ENCODE measurements around the gene GTPBP8.
"Not testable (repeated sequence)": the region's sequence is repeated elsewhere in the genome, so short reads cannot be mapped to it uniquely, and the experiment has no call there.

GTPBP8 gene

DNA sequence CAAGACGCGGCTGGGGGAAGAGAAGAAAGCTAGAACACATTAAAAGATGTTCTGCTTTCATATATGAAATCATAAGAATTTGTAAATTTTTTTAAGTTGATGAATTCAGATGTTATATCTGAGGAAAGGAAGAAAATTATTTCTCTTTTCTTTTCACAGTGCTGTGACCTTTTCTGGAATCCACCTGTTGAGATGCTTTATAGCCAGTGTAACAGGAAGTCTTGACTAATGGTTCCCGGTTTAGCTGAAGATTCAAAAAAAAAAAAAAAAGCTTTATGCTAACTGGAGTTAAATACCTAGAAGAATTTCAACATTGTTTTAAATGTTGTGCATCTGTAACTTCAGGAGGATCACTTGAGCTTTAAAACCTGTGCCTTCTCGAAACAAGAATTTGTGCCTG lies 9.9 kb downstream of the GTPBP8 start:
- DNase-seq (ENCODE audit: low spot score), result no peak

GRCh38 chr3:113002037-113002436 lies 11.3 kb downstream of the GTPBP8 start:
- no peak for DNase-seq (ENCODE audit: low spot score)

DNA sequence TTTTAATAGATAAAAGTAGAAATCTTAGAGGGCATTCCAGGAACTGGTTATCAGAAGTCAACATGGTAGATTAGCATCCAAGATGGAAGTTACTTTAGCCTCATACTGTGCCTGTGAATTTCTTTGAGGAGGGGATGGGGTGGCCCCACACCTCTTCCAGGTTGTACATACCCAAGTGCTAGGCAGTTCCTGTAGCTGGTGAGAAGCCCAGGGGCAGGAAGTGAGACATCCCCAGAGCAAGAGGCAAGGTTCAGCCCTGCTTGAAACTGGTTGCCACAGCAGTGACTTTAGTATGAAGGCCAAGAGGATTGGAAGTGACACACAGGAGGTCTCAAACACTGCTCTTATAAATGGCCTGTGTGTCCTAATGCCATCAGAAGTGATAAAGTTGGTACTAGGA lies 11.9 kb downstream of the GTPBP8 start:
- peak; percentile 60 for DNase-seq (ENCODE audit: low spot score)

DNA sequence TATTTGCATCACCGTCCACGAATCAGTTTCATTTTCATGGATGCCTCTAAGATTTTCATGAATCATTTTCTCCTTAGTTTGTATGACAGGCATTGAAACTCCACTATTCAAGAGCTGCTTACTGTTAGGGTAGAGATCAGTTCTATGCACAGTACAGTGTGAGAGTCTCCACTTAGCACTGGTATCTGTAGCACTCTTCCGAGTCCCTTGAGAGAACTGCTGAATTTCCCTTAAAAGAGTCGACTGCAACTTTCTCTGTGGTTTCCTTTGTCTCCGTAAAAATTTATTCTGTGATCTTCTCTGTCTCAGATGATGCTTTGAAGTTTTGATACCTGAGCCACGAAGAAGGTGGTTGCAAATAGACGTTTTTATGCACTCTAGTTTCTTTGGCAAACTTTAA lies 14.8 kb downstream of the GTPBP8 start:
- peak; percentile 63 for DNase-seq (ENCODE audit: low spot score)

DNA sequence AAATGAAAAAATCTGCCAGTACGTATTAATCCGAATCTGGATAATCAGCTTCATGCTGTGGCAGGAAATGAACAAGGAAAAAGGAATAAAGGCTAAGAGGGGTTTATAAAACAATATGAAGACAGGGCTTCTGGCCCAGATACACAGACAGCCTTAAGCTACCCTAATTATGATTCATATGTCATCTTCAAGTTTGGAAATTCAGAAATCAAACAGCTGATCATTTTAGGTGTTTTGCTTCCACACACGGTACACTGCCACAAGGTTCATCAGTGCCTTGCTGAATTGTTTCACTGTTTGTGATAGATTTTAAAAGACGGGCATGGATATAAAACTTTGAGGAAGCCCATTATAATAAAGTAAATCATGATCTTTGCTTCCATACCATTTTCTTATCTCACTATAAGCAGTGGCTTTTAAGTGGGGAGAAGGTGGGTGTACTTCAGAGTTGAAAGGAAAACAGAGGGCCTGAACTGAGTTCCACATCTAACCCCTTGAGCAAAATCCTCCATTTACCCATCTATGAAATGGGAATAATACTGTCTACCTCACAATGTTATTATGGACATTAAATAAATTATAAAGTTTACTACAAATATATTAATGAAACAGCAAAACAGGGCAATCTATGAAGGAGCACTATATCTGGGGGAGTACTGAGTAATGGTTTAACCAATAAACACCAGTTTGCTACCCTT lies 15.7 kb downstream of the GTPBP8 start:
- no peak for DNase-seq (ENCODE audit: low spot score)

- no peak for DNase-seq (ENCODE audit: low spot score)
These were observed 17.3 kb downstream of the GTPBP8 start for GRCh38 chr3:113008117-113008516.

GRCh38 chr3:113013593-113013992 lies 22.8 kb downstream of the GTPBP8 start:
- no peak for DNase-seq (ENCODE audit: low spot score)

- DNase-seq (ENCODE audit: low spot score), result peak; percentile 7
These were observed 27.9 kb downstream of the GTPBP8 start for GRCh38 chr3:113018536-113019181.

DNA sequence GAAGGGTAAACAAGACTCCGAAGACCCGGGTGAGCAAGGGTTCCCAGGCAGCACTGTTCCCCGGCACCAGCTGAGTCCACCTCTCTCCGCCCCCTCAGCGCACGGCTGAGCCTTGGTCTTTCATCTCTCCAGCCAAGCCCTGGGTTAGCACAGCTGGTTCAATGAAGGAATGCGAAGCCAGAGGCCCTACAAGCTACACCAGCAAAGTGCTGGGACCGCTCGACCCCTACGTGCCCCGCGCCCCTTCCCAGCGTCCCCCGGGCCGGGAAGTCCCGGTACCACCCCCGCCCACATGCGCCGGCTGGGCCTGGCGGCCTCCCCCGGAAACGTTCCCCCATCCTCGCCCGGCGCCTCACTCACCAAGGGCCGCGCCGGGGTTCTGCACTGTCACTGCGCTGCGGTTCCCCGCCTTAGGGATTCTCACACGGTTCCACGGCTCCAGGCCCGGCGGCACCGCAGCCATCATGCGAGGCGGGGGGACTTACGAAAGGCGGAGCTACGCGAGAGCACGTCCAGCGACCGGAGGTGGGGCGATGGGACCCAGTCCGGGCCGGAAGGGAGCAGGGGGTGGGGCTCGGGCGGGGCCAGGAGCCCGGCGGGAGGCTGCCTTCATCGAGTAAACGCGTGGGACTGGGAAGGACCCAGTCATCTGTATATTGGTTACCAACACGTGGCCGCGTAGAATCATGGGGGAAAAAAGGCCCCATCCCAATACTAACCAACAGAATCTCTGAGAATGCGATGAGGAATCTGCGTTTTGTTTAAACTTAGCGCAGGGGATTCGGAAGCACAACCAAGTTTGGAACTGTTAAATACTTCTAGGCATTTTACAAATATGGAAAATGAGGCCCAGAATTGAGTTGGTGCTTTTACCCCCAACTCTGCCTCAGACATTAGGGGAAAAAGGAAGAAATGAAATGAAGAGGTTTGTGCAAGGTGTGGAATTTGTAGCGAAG lies 28.7 kb downstream of the GTPBP8 start:
- DNase-seq (ENCODE audit: low spot score), result peak; percentile 84

- DNase-seq (ENCODE audit: low spot score), result no peak
These were observed 30.7 kb downstream of the GTPBP8 start for GRCh38 chr3:113021471-113021870.

GRCh38 chr3:113034011-113034410 lies 43.2 kb downstream of the GTPBP8 start:
- no peak for DNase-seq (ENCODE audit: low spot score)

GRCh38 chr3:113035387-113035982 lies 44.7 kb downstream of the GTPBP8 start:
- peak; percentile 65 for DNase-seq (ENCODE audit: low spot score)

DNA sequence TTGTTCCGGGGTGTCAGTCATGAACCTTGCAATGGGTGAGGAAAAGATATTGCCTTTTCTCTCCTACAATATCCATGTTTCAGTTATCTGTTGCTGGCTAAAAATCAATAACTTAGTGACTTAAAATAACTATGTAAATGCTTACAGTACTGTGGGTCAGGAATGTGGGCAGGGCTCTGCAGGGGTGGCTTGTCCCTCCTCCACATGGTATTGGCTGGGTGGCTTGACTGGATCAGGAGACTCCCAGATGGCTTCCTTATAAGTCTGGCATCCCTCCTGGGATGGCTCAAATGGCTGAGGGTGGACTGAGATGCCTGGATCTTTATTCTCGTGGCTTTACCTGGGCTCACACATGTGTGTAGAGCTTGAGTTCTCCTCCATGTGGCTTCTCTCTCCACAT lies 47.5 kb downstream of the GTPBP8 start:
- DNase-seq (ENCODE audit: low spot score), result no peak

GRCh38 chr3:113039546-113039945 lies 48.8 kb downstream of the GTPBP8 start:
- no peak for DNase-seq (ENCODE audit: low spot score)

GRCh38 chr3:113040231-113040630 lies 49.4 kb downstream of the GTPBP8 start:
- DNase-seq (ENCODE audit: low spot score), result no peak

- no peak for DNase-seq (ENCODE audit: low spot score)
These were observed 52.9 kb downstream of the GTPBP8 start for GRCh38 chr3:113043686-113044085.

DNA sequence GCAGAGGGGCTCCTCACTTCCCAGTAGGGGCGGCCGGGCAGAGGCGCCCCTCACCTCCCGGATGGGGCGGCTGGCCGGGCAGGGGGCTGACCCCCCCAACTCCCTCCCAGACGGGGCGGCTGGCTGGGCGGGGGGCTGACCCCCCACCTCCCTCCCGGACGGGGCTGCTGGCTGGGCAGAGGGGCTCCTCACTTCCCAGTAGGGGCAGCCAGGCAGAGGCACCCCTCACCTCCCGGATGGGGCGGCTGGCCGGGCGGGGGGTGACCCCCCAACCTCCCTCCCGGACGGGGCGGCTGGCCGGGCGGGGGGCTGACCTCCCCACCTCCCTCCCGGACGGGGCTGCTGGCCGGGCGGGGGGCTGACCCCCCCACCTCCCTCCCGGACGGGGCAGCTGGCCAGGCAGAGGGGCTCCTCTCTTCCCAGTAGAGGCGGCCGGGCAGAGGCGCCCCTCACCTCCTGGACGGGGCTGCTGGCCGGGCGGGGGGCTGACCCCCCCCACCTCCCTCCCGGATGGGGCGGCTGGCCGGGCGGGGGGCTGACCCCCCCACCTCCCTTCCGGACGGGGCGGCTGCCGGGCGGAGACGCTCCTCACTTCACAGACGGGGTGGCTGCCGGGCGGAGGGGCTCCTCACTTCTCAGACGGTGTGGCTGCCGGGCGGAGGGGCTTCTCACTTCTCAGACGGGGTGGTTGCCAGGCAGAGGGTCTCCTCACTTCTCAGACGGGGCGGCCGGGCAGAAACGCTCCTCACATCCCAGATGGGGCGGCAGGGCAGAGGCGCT lies 55.6 kb downstream of the GTPBP8 start:
- not testable (repeated sequence) for DNase-seq (ENCODE audit: low spot score)

GRCh38 chr3:113051302-113051711 lies 60.5 kb downstream of the GTPBP8 start:
- DNase-seq (ENCODE audit: low spot score), result peak; percentile 91

Measured in CD4-positive, alpha-beta T cell treated with Interleukin-15 for 4 hours (primary cell).